Smooth muscle cell (in vitro differentiated cells): ENCODE results near the gene TUBGCP4. TPM values are rescaled to one million over a fixed set of nuclear protein-coding genes. Genes with fewer than 3 reads are reported as not detected.
A peak's percentile ranks its signal among the peaks of the same experiment; 100 is the strongest.

Experiments
- DNase-seq: peaks from one replicate; lab custom pipeline; 2025; ENCODE audit not compliant: unreplicated experiment; lab: John Stamatoyannopoulos, UW
- H2AFZ ChIP-seq: fragments of 200-600 bp; sonication (generic); 2 replicates; pipeline ENCODE4 v1.6.0; 2016; ENCODE audit warnings: antibody characterized with exemption, low read depth, mild to moderate bottlenecking
- H3F3A ChIP-seq: fragments of 200-600 bp; sonication (generic); 2 replicates; pipeline ENCODE4 v1.6.0; 2017; ENCODE audit warnings: antibody characterized with exemption, low read depth
- H3K27ac ChIP-seq: fragments of 200-600 bp; sonication (generic); 2 replicates; pipeline ENCODE4 v1.5.1; 2016; ENCODE audit warnings: low read depth, mild to moderate bottlenecking
- H3K27me3 ChIP-seq: fragments of 200-600 bp; sonication (generic); 2 replicates; pipeline ENCODE4 v1.6.1; 2016; ENCODE audit warnings: low read depth, mild to moderate bottlenecking
- H3K36me3 ChIP-seq: fragments of 200-600 bp; sonication (generic); 2 replicates; pipeline ENCODE4 v1.5.1; 2016; ENCODE audit warnings: low read depth
- H3K4me1 ChIP-seq: fragments of 200-600 bp; sonication (generic); 2 replicates; pipeline ENCODE4 v1.5.1; 2016; ENCODE audit warnings: low read depth
- H3K4me2 ChIP-seq: fragments of 200-600 bp; sonication (generic); 2 replicates; pipeline ENCODE4 v1.6.0; 2016; ENCODE audit warnings: mild to moderate bottlenecking
- H3K4me3 ChIP-seq: fragments of 200-600 bp; sonication (generic); 2 replicates; pipeline ENCODE4 v1.5.1; 2016; ENCODE audit warnings: mild to moderate bottlenecking
- H3K79me2 ChIP-seq: fragments of 200-600 bp; sonication (generic); 2 replicates; pipeline ENCODE4 v1.6.0; 2016; ENCODE audit warnings: low read depth, mild to moderate bottlenecking
- H3K9ac ChIP-seq: fragments of 200-600 bp; sonication (generic); 2 replicates; pipeline ENCODE4 v1.6.0; 2016; ENCODE audit warnings: low read depth
- H3K9me3 ChIP-seq: fragments of 200-600 bp; sonication (generic); replicated peaks from 2 replicates; pipeline ENCODE4 v1.5.1; 2016; ENCODE audit warnings: low read depth
- H4K20me1 ChIP-seq: fragments of 200-600 bp; sonication (generic); 2 replicates; pipeline ENCODE4 v1.6.0; 2016; ENCODE audit warnings: low read depth
- CTCF ChIP-seq: fragments of 200-600 bp; sonication (generic); IDR thresholded peaks from 2 replicates; pipeline ENCODE4 v1.5.1; 2017; ENCODE audit warnings: borderline replicate concordance, mild to moderate bottlenecking, antibody characterized with exemption; ENCODE audit not compliant: insufficient read depth, poor library complexity, severe bottlenecking
- WGBS: methylation state at CpG from one replicate; pipeline ENCODE4 v1.1.7; 2016; ENCODE audit warnings: low lambda C conversion rate; 5-methylcytosine and 5-hydroxymethylcytosine counted together
- polyA plus RNA-seq: library from polyadenylated mRNA; unstranded; fragments of >200 nt; fragmentation: Nextera tagmentation; extraction: Ambion mirVana; gene quantifications from 2 replicates; pipeline ENCODE4 v1.2.1, GENCODE V29; 2016
- total RNA-seq: library from RNA; depleted of rRNA; stranded (reverse); fragments of >200 nt; gene quantifications from 2 replicates; pipeline ENCODE4 v1.2.3, GENCODE V29; 2014

TUBGCP4 gene
- total and polyA plus RNA-seq, 2 experiments from 2014 or later, result 10.2 to 11.4 TPM

GRCh38 chr15:43361313-43361903 is 9.5 kb upstream of the TUBGCP4 start:
- no peak overlapping the region for H3K4me3 ChIP-seq
- no peaks in the 10 kb centered on the region for H3K27me3 ChIP-seq
- H3K36me3 ChIP-seq, result peaks cover 70% of the 10 kb centered on the region
- no peak overlapping the region for H3K9ac ChIP-seq
- H3F3A ChIP-seq, result no peaks in the 10 kb centered on the region
- no peaks in the 10 kb centered on the region for H4K20me1 ChIP-seq
- no peak for TF ChIP-seq CTCF
- peaks cover 10% of the 10 kb centered on the region for H3K79me2 ChIP-seq
- H2AFZ ChIP-seq, result no peak overlapping the region
- H3K27ac ChIP-seq, result no peak overlapping the region
- 97% methylated on average over 7 of the region's 7 CpGs for WGBS
- no peak overlapping the region for H3K4me2 ChIP-seq
- no peaks in the 10 kb centered on the region for H3K4me1 ChIP-seq
- DNase-seq, result no peak
- peaks cover 50% of the 10 kb centered on the region for H3K9me3 ChIP-seq

- no peaks in the 10 kb centered on the region for H3K27me3 ChIP-seq
- no peaks in the 10 kb centered on the region for H3F3A ChIP-seq
- peak overlapping the region; percentile 68 for H3K9ac ChIP-seq
- DNase-seq, result peak; percentile 41
- no peak overlapping the region for H3K27ac ChIP-seq
- peaks cover 14% of the 10 kb centered on the region for H3K36me3 ChIP-seq
- no peaks in the 10 kb centered on the region for H3K9me3 ChIP-seq
- WGBS, result 0% methylated on average over 30 of the region's 45 CpGs
- peaks cover 20% of the 10 kb centered on the region for H3K79me2 ChIP-seq
- H2AFZ ChIP-seq, result peak overlapping the region; percentile 99
- peak overlapping the region; percentile 99 for H3K4me3 ChIP-seq
- H4K20me1 ChIP-seq, result peaks cover 24% of the 10 kb centered on the region
- H3K4me2 ChIP-seq, result peak overlapping the region; percentile 95
- peaks cover 18% of the 10 kb centered on the region for H3K4me1 ChIP-seq
- no peak for TF ChIP-seq CTCF
These were observed 459 bp upstream of the TUBGCP4 start for GRCh38 chr15:43370310-43370974.

GRCh38 chr15:43376017-43376705 is 5.3 kb downstream of the TUBGCP4 start:
- H2AFZ ChIP-seq, result no peak overlapping the region
- 88% methylated on average over 13 of the region's 13 CpGs for WGBS
- DNase-seq, result no peak

More at GRCh38 chr15:43376017-43376705, 5.3 kb downstream of the TUBGCP4 start:
- Histone ChIP-seq H4K20me1 (no peaks in the 10 kb centered on the region), H3K27ac (no peak overlapping the region), H3K4me3 (no peak overlapping the region), H3K36me3 (peaks cover 4% of the 10 kb centered on the region), H3K4me2 (no peak overlapping the region), H3F3A (no peaks in the 10 kb centered on the region), H3K9me3 (no peaks in the 10 kb centered on the region), H3K4me1 (peaks cover 8% of the 10 kb centered on the region), H3K27me3 (no peaks in the 10 kb centered on the region), H3K9ac (no peak overlapping the region), H3K79me2 (peaks cover 2% of the 10 kb centered on the region)
- TF ChIP-seq CTCF, result peak; percentile 64
